Measurements from ENCODE around the gene SELENOW. TPM values are rescaled to one million over a fixed set of nuclear protein-coding genes. Genes with fewer than 3 reads are reported as not detected.

The SELENOW gene
- total and polyA plus RNA-seq, 7 donors = 329 to 3,138 (median 1,579) TPM

DNA sequence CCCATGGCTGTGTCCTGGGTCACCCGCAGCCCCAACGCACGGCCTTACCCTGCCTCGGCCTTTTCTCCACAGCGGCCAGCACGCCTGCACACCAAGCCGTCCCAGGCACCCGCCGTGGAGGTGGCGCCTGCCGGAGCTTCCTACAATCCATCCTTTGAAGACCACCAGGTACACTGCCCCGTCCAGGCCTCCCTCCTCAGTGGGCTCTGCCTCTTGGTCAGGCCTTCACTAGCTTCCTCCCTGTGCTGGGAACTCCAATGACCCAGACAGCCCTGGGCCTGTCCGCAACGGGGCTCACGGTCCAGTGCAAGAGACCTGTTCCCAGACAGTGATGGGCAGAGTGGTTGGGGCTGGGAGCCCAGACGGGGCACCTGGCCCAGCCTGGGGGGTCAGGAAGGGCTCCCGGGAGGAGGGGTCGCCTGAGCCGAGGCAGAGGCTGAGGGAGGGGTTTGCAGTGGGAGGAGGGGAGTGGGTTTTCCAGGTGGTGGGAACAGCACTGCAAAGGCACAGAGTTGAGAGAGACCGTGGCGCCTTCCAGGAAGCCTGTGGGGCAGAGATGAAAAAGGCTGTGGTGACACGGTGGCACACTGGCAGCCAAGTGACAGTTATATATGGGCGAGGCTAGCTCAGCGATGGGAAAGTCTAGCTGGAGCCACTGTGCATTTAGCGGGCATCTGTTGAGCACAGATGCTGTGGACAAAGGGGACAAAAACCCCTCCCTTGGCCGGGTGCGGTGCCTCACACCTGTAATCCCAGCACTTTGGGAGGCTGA is 25.9 kb upstream of the SELENOW start:
- no peak for TF ChIP-seq POLR2A (IDR thresholded peaks at IDR 0.05)
- TF ChIP-seq POLR2AphosphoS5 (IDR thresholded peaks at IDR 0.05) = no peak
- TF ChIP-seq, protein P1, sequence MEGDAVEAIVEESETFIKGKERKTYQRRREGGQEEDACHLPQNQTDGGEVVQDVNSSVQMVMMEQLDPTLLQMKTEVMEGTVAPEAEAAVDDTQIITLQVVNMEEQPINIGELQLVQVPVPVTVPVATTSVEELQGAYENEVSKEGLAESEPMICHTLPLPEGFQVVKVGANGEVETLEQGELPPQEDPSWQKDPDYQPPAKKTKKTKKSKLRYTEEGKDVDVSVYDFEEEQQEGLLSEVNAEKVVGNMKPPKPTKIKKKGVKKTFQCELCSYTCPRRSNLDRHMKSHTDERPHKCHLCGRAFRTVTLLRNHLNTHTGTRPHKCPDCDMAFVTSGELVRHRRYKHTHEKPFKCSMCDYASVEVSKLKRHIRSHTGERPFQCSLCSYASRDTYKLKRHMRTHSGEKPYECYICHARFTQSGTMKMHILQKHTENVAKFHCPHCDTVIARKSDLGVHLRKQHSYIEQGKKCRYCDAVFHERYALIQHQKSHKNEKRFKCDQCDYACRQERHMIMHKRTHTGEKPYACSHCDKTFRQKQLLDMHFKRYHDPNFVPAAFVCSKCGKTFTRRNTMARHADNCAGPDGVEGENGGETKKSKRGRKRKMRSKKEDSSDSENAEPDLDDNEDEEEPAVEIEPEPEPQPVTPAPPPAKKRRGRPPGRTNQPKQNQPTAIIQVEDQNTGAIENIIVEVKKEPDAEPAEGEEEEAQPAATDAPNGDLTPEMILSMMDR (IDR thresholded peaks at IDR 0.05) = no peak
- TF ChIP-seq EP300 (IDR thresholded peaks at IDR 0.05) = no peak
- H3K27ac ChIP-seq = no peak overlapping the region
- H3K4me1 ChIP-seq = peaks cover 0 to 11% (median 5%) of the 10 kb centered on the region in 4 donors
- H3K4me3 ChIP-seq = no peak overlapping the region
- intact Hi-C loops (cut with DNase I) = no loop called here
- no peaks in the 10 kb centered on the region for H3K27me3 ChIP-seq
- H3K9me3 ChIP-seq = no peaks in the 10 kb centered on the region
- DNase-seq = no peak
- peaks cover 85 to 98% (median 94%) of the 10 kb centered on the region in 4 donors for H3K36me3 ChIP-seq
- 83 to 87% methylated on average over 27 of the region's 27 CpGs for WGBS, 2 donors

DNA sequence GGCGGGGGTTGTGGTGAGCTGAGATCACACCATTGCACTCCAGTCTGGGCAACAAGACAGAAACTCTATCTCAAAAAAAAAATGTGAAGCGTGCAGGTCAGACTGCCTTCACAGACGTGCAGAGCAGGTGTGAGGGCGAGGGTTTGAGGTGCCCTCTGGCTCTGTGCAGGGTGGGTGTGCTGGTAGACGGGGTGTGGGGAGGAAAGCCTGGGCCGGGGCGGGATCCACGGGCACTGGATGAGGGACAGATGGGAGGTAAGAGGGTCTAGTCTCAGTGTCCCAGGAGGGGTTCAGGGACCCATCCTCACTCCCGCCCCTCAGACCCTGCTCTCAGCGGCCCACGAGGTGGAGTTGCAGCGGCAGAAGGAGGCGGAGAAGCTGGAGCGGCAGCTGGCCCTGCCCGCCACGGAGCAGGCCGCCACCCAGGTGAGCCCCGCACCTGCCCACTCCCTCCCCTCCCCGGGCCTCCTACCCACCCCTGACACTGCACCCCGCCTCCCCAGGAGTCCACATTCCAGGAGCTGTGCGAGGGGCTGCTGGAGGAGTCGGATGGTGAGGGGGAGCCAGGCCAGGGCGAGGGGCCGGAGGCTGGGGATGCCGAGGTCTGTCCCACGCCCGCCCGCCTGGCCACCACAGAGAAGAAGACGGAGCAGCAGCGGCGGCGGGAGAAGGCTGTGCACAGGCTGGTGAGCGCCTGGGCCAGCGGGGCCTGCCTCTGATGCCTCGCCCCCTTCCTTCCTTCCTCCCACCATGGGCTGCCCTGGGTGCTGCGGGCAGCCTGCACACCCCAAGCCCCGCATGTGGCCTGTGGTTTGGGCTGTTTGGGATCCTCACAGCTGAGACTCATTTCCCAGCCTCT is 24.1 kb upstream of the SELENOW start:
- no peak for DNase-seq
- intact Hi-C loops (cut with DNase I) = no loop called here
- WGBS, 2 donors = 86 to 88% methylated on average over 37 of the region's 37 CpGs
- TF ChIP-seq POLR2AphosphoS5 (IDR thresholded peaks at IDR 0.05) (no peak), POLR2A (IDR thresholded peaks at IDR 0.05) (no peak), EP300 (IDR thresholded peaks at IDR 0.05) (no peak)
- TF ChIP-seq, protein P1 (IDR thresholded peaks at IDR 0.05) = no peak
- H3K27ac ChIP-seq = no peak overlapping the region
- peaks cover 77 to 100% (median 89%) of the 10 kb centered on the region in 4 donors for H3K36me3 ChIP-seq
- no peaks in the 10 kb centered on the region for H3K9me3 ChIP-seq
- no peaks in the 10 kb centered on the region for H3K4me1 ChIP-seq
- no peaks in the 10 kb centered on the region for H3K27me3 ChIP-seq
- H3K4me3 ChIP-seq = no peak overlapping the region

DNA sequence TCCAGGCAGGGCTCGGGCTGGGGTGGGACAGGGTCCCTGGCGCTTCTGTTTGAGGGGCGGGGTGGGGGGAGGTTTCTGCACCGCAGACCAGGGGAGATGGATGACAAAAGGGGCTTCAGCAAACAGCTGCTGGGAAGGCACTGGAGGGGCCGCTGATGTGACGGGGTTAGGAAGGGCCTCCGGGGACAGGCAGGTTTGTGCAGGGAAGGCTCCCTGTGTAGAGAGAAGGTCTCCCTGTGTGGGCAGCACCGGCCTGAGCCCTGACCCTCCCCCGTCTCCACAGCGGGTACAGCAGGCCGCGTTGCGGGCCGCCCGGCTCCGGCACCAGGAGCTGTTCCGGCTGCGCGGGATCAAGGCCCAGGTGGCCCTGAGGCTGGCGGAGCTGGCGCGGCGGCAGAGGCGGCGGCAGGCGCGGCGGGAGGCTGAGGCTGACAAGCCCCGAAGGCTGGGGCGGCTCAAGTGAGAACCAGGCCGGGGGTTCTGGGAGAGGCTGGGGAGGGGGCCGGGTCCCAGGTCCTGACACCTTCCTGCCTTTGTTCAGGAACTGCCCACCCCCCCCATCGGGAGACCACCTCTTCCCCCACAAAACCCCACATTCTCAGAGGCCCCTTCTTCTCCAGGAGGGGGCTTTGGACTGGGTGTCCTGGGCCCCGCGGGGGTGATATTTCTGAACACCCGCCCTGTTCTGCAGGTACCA is 23.3 kb upstream of the SELENOW start:
- Histone ChIP-seq H3K27ac (no peak overlapping the region), H3K4me1 (no peaks in the 10 kb centered on the region), H3K4me3 (no peak overlapping the region), H3K9me3 (no peaks in the 10 kb centered on the region), H3K36me3 (peaks cover 72 to 97% (median 82%) of the 10 kb centered on the region in 4 donors), H3K27me3 (no peaks in the 10 kb centered on the region)
- DNase-seq = no peak
- intact Hi-C loops (cut with DNase I) = no loop called here
- TF ChIP-seq EP300 (IDR thresholded peaks at IDR 0.05) (no peak), POLR2A (IDR thresholded peaks at IDR 0.05) (no peak), POLR2AphosphoS5 (IDR thresholded peaks at IDR 0.05) (no peak)
- TF ChIP-seq, protein P1 (IDR thresholded peaks at IDR 0.05) = no peak
- WGBS, 2 donors = 91 to 95% methylated on average over 36 of the region's 36 CpGs

DNA sequence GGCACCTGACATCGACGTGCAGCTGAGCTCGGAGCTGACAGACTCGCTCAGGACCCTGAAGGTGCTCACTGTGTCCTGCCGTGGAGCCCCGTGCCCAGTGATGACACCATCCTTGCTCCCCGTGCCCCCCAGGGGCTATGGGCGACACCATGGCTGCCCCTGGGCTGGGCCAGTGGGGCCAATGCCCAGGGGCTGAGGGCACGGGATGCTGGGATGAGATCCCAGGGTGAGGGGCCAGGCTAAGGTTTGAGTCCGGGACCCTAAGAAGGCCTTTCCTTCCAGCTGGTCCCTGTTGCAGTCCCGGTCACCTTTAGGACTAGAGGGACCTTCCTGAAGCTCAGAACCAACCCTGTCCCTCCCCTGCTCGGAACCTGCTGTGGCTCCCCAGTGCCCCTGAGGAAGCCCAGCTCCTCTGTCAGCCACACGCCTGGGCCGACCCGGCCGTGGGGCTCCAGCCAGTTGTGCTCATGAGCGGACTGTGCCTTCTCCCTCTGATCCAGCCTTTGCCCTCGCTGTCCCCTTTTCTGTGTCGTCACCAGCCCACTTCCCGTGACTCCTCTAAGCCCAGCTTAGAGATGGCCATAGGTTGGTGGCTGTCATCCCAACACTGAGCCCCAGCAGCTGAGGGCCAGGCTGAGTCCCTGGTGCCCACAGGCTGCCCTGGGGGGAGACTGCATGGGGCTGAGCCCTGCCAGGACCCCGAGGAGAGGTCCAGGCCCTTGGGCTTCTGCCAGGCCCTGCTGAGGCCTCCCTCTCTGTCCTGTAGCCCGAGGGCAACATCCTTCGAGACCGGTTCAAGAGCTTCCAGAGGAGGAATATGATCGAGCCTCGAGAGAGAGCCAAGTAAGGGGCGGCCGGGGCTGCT is 22.5 kb upstream of the SELENOW start:
- WGBS, 2 donors = 89 to 93% methylated on average over 28 of the region's 28 CpGs
- no peaks in the 10 kb centered on the region for H3K9me3 ChIP-seq
- H3K4me3 ChIP-seq = no peak overlapping the region
- no peak overlapping the region for H3K27ac ChIP-seq
- TF ChIP-seq POLR2A (IDR thresholded peaks at IDR 0.05) (no peak), EP300 (IDR thresholded peaks at IDR 0.05) (no peak), POLR2AphosphoS5 (IDR thresholded peaks at IDR 0.05) (no peak)
- TF ChIP-seq, protein P1 (IDR thresholded peaks at IDR 0.05) = no peak
- H3K27me3 ChIP-seq = no peaks in the 10 kb centered on the region
- peaks cover 64 to 89% (median 74%) of the 10 kb centered on the region in 4 donors for H3K36me3 ChIP-seq
- no peaks in the 10 kb centered on the region for H3K4me1 ChIP-seq
- intact Hi-C loops (cut with DNase I) = no loop called here
- DNase-seq = no peak
